Posterior vena cava (tissue), 2 donors: Measurements from ENCODE around the gene PML. TPM values are rescaled to one million over a fixed set of nuclear protein-coding genes. Genes with fewer than 3 reads are reported as not detected.
"Not testable (repeated sequence)": the region's sequence is repeated elsewhere in the genome, so short reads cannot be mapped to it uniquely, and the experiment has no call there.

ENCODE experiments used
- DNase-seq: peaks from one replicate; pipeline ENCODE4 v3.0.0-alpha.2; 2020; ENCODE audit warnings: low spot score
- intact Hi-C, 2 donors: fragments of 100-400 bp; cut with DNase I; formaldehyde crosslinking; loops; one replicate each; pipeline versions ENCODE4 v1.14.1 to v1.14.2; 2022 to 2023
- total RNA-seq, 2 donors: library from RNA; stranded (reverse); fragmentation: NEBNext Ultra II Directional; extraction: Animal tissue kit (Norgen Biotek cat#: 25700); gene quantifications; one replicate each; pipeline ENCODE4 v1.2.1, GENCODE V29; 2021
- donor health status: DM: yes; HTN: yes; CAD: no.
- donor health status: DM: yes; HTN: yes; CAD: no.

Gene PML
- total RNA-seq, 2 donors from 2014 or later, result 49.2 to 50.7 TPM

GRCh38 chr15:74062236-74062635, 67.7 kb downstream of the PML start:
- DNase-seq, result peak; percentile 73
- intact Hi-C loops, result no loop called here

GRCh38 chr15:74062671-74063070, 68.2 kb downstream of the PML start:
- intact Hi-C loops, result no loop called here
- DNase-seq, result peak; percentile 66

GRCh38 chr15:74063425-74064146, 69.1 kb downstream of the PML start:
- peak; percentile 47 for DNase-seq
- intact Hi-C loops, result not testable (repeated sequence)

- DNase-seq, result peak; percentile 42
- intact Hi-C loops, result not testable (repeated sequence)
Measured at GRCh38 chr15:74064183-74064582, 69.7 kb downstream of the PML start.

GRCh38 chr15:74064822-74065221, 70.3 kb downstream of the PML start:
- peak; percentile 74 for DNase-seq
- intact Hi-C loops, result not testable (repeated sequence)

- DNase-seq, result peak; percentile 83
- intact Hi-C loops, result not testable (repeated sequence)
Measured at GRCh38 chr15:74065684-74066411, 71.3 kb downstream of the PML start.

GRCh38 chr15:74071645-74072044, 77.1 kb downstream of the PML start:
- peak; percentile 58 for DNase-seq
- intact Hi-C loops, result not testable (repeated sequence)

- DNase-seq, result peak; percentile 24
- intact Hi-C loops, result not testable (repeated sequence)
Measured at GRCh38 chr15:74072132-74072531, 77.6 kb downstream of the PML start.

- intact Hi-C loops, result not testable (repeated sequence)
- DNase-seq, result peak; percentile 64
Measured at GRCh38 chr15:74072614-74073337, 78.3 kb downstream of the PML start.

- peak; percentile 7 for DNase-seq
- intact Hi-C loops, result not testable (repeated sequence)
Measured at GRCh38 chr15:74075781-74076180, 81.3 kb downstream of the PML start.

- intact Hi-C loops, DNase-seq: not testable (repeated sequence)
Measured at GRCh38 chr15:74082450-74082849, 87.9 kb downstream of the PML start, which contains the start of gene GOLGA6A. TSS of gene GOLGA6A (minus strand) at chr15:74082550. CDS start at chr15:74082509, 41 bp downstream.

- DNase-seq, intact Hi-C loops: not testable (repeated sequence)
Measured at GRCh38 chr15:74094567-74094966, 100.1 kb downstream of the PML start.

- intact Hi-C loops, DNase-seq: not testable (repeated sequence)
Measured at GRCh38 chr15:74095610-74096009, 101.1 kb downstream of the PML start.

GRCh38 chr15:74096753-74097474, 102.4 kb downstream of the PML start:
- intact Hi-C loops, DNase-seq: not testable (repeated sequence)

Other genes with a start within 250 kb of the PML start
- 10 to 100 TPM; 12.8 to 13.8 TPM for gene INSYN1, start 241.4 kb upstream of the PML start, total RNA-seq
- gene TBC1D21, start 121.2 kb upstream of the PML start, total RNA-seq, result not detected
- 100 to 1,000 TPM in 1 of 2 donors, 10 to 100 TPM in 1; 94.6 to 110 TPM for gene LOXL1, start 68.3 kb upstream of the PML start, total RNA-seq
- gene STOML1, start 2.4 kb upstream of the PML start, total RNA-seq, result 10 to 100 TPM; 17.3 to 20.1 TPM
- gene GOLGA6A, start 87.8 kb downstream of the PML start, total RNA-seq, result under 1 TPM in 1 of 2 donors, not detected in 1; 0.24 TPM
- under 1 TPM; 0.62 to 0.65 TPM for gene ISLR2, start 135.9 kb downstream of the PML start, total RNA-seq
- 100 to 1,000 TPM in 1 of 2 donors, 10 to 100 TPM in 1; 51.7 to 108 TPM for gene ISLR, start 179.0 kb downstream of the PML start, total RNA-seq
- 1 to 10 TPM in 1 of 2 donors, not detected in 1; 1.3 TPM for gene STRA6, start 208.1 kb downstream of the PML start, total RNA-seq
- not detected for gene CCDC33, start 241.6 kb downstream of the PML start, total RNA-seq